Nephron (organoid): Measurements from ENCODE around the gene BCL11B.
A peak's percentile ranks its signal among the peaks of the same experiment; 100 is the strongest.

ENCODE experiments used
- H3K27ac Mint-ChIP-seq, 3 experiments: 2 replicates each; pipeline ENCODE4 v1.8.0; 2020; ENCODE audit warnings: mixed read lengths in 3 of 3, mild to moderate bottlenecking in 2 of 3, moderate library complexity in 1 of 3
- H3K27me3 Mint-ChIP-seq: 2 replicates; pipeline ENCODE4 v1.8.0; 2021; ENCODE audit warnings: low read depth, mild to moderate bottlenecking, moderate library complexity, mixed read lengths
- H3K36me3 Mint-ChIP-seq: 2 replicates; pipeline ENCODE4 v1.8.0; 2020; ENCODE audit warnings: low read depth, mixed read lengths
- H3K4me1 Mint-ChIP-seq: 2 replicates; pipeline ENCODE4 v1.8.0; 2020; ENCODE audit warnings: mixed read lengths
- H3K4me3 Mint-ChIP-seq, 3 experiments: 2 replicates each; pipeline ENCODE4 v1.8.0; 2020; ENCODE audit warnings: mild to moderate bottlenecking in 3 of 3, mixed read lengths in 3 of 3, moderate library complexity in 2 of 3
- H3K9me3 Mint-ChIP-seq: 2 replicates; pipeline ENCODE4 v1.8.0; 2020; ENCODE audit warnings: mixed read lengths
- CTCF ChIP-seq, 3 experiments: fragments of 200-600 bp; sonication (generic); IDR thresholded peaks; one replicate each; pipeline ENCODE4 v1.5.0; 2021; ENCODE audit warnings: antibody characterized with exemption in 3 of 3; ENCODE audit not compliant: unreplicated experiment in 3 of 3

Gene BCL11B

DNA sequence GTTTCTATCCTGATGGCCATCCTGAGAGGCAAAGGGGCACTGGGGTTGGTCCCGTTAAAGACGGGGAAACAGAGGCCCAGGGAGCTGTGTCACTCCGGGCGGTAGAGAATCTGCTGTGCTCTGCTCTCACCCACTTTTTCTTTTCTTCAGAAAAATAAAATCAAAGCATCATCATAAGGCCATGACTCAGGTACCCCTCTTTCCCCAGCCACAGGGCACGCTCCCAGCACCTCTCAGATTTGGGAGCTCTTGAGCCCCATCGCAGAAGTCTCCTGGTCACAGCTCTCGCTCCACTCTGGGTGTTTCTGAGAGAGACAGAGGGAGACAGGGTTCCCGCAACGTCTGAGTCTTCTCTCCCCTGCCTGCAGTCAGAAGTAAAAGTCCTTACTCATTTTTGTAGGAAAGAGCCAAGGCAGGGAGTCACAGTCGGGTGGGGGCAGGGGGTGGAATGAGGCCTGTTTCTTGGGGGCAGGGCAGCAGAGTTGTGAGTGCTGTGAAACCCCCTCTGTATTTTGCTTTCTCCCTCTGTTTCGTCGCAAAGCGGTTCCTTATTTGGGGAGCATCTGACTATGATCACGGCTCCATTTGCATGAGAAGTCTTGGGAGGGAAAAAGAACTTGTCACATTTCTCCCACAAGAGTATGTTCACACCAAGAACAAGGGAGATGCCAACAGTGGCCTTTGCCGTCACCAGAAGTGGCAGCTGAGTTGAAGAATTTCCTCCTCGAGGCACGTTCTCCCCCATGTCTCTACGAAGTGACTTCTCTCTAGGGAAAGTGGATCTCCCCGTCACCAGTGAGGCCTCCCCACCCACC is 139.0 kb downstream of the BCL11B start:
- Mint-ChIP-seq H3K4me1 (peaks cover 52% of the 10 kb centered on the region), H3K36me3 (no peaks in the 10 kb centered on the region), H3K27me3 (peaks cover 44% of the 10 kb centered on the region), H3K27ac (peak overlapping the region; percentile 32 to 83 (median 50)), H3K9me3 (no peaks in the 10 kb centered on the region), H3K4me3 (no peak overlapping the region)
- no peak for TF ChIP-seq CTCF (IDR thresholded peaks at IDR 0.05; ENCODE audit: unreplicated experiment in 3 of 3)

GRCh38 chr14:99131632-99132271 is 140.2 kb downstream of the BCL11B start:
- Mint-ChIP-seq H3K36me3 (no peaks in the 10 kb centered on the region), H3K9me3 (no peaks in the 10 kb centered on the region), H3K4me1 (peaks cover 54% of the 10 kb centered on the region), H3K4me3 (no peak overlapping the region), H3K27ac (no peak overlapping the region), H3K27me3 (peaks cover 37% of the 10 kb centered on the region)
- no peak for TF ChIP-seq CTCF (IDR thresholded peaks at IDR 0.05; ENCODE audit: unreplicated experiment in 3 of 3)

DNA sequence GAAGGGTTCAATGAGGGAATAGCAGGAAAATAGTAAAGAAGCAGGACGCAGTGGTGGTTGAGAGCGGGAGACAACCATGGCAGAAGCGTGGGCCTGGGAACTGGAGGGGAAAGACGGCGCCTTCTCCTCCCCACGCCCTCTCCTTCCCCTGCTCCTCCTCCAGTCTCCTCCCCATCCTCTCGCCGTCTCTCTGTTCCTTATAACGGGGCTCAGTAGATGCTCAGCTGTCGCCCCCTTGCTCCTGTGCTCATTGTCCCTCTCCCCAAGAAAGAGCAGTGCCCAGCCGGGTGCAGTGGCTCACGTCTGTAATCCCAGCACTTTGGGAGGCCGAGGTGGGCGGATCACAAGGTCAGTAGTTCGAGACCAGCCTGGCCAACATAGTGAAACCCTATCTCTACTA is 142.0 kb downstream of the BCL11B start:
- Mint-ChIP-seq H3K27me3 (peaks cover 32% of the 10 kb centered on the region), H3K4me1 (peaks cover 53% of the 10 kb centered on the region), H3K4me3 (no peak overlapping the region), H3K27ac (no peak overlapping the region), H3K9me3 (no peaks in the 10 kb centered on the region), H3K36me3 (no peaks in the 10 kb centered on the region)
- TF ChIP-seq CTCF (IDR thresholded peaks at IDR 0.05; ENCODE audit: unreplicated experiment in 3 of 3) = no peak

DNA sequence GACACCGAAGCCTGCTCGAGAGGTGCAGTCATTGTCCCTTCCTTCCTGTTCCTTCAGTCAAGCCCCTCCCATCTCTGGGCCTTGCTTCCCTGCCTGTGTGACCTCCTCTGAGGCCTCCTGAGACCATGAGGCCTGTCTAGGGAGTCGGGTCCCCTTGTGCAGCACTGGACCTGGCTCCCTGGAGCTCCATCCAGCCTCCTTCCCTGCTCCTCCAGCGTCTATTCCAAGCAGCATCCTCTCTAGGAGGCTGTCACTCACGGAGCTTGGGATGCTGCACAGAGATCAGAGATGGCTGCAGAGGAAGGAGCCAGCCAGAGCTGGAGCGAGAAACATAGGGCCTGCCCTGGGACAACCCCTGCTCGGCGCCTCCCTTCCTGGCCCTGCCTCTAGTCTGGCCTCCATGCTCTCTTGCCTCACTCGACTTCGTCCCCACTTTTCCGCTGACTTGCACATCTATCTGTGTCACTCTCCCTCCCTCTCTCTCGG is 142.7 kb downstream of the BCL11B start:
- Mint-ChIP-seq H3K9me3 (no peaks in the 10 kb centered on the region), H3K27me3 (peaks cover 34% of the 10 kb centered on the region), H3K27ac (peak overlapping the region in 2 of 3 experiments; percentile 38 to 54), H3K4me1 (peaks cover 56% of the 10 kb centered on the region), H3K36me3 (no peaks in the 10 kb centered on the region), H3K4me3 (peak overlapping the region in 1 of 3 experiments; percentile 13)
- TF ChIP-seq CTCF (IDR thresholded peaks at IDR 0.05; ENCODE audit: unreplicated experiment in 3 of 3) = no peak

DNA sequence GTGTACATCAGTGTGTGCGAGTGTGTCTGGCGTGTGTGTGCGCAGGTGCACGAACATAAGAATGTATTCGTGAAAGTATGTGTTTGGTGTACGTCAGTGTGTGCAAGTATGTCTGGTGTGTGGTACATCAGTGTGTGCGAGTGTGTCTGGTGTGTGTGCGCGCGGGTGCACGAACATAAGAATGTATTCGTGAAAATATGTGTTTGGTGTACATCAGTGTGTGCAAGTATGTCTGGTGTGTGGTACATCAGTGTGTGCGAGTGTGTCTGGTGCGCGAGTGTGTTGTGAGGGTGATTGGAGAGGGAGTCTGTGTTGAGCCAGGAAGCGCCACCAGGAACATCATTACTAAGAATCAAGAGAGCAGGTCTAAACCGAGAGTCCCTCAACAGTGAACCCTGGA is 143.8 kb downstream of the BCL11B start:
- H3K27ac Mint-ChIP-seq = peak overlapping the region; percentile 25 to 65 (median 46)

More for the DNA sequence above, 143.8 kb downstream of the BCL11B start:
- H3K27me3 Mint-ChIP-seq = peaks cover 30% of the 10 kb centered on the region
- no peak for TF ChIP-seq CTCF (IDR thresholded peaks at IDR 0.05; ENCODE audit: unreplicated experiment in 3 of 3)
- H3K4me3 Mint-ChIP-seq = no peak overlapping the region
- H3K4me1 Mint-ChIP-seq = peaks cover 45% of the 10 kb centered on the region
- no peaks in the 10 kb centered on the region for H3K36me3 Mint-ChIP-seq
- H3K9me3 Mint-ChIP-seq = no peaks in the 10 kb centered on the region
